HL-60 (cell line): ENCODE data around the gene UQCR11.

Experiments
- DNase-seq, 2 experiments: peaks; one replicate each; pipeline ENCODE4 v3.0.0-alpha.2; 2010 to 2020; ENCODE audit warnings: low read depth in 1 of 2, low spot score in 1 of 2
- H3K27ac ChIP-seq: fragments of 250-450 bp; sonication (Bioruptor Pico); replicated peaks from 2 replicates; pipeline ENCODE4 v1.5.1; 2020; ENCODE audit warnings: mild to moderate bottlenecking, moderate library complexity
- H3K27me3 ChIP-seq: fragments of 250-450 bp; sonication (Bioruptor Pico); 2 replicates; pipeline ENCODE4 v1.5.1; 2021; ENCODE audit warnings: mild to moderate bottlenecking, moderate library complexity; ENCODE audit not compliant: insufficient read depth, poor library complexity, severe bottlenecking
- H3K4me3 ChIP-seq: replicated peaks from 2 replicates; pipeline ENCODE4 v1.5.1; 2011; ENCODE audit warnings: mild to moderate bottlenecking, control low read depth, low read length; ENCODE audit not compliant: insufficient read depth
- CTCF ChIP-seq: IDR thresholded peaks from one replicate; pipeline ENCODE4 v1.5.1; 2011; ENCODE audit warnings: low read length, control low read depth, inconsistent platforms; ENCODE audit not compliant: insufficient read depth
- GABPA ChIP-seq: IDR thresholded peaks from 2 replicates; pipeline ENCODE4 v1.6.1; 2012; ENCODE audit warnings: low read depth
- POLR2AphosphoS5 ChIP-seq: IDR thresholded peaks from 2 replicates; pipeline ENCODE4 v1.6.1; 2012; ENCODE audit warnings: low read depth
- REST ChIP-seq: IDR thresholded peaks from 2 replicates; pipeline ENCODE4 v1.6.1; 2012; ENCODE audit warnings: low read depth; ENCODE audit not compliant: insufficient replicate concordance
- SPI1 ChIP-seq: IDR thresholded peaks from 2 replicates; pipeline ENCODE4 v1.6.1; 2012; ENCODE audit warnings: low read depth, mild to moderate bottlenecking, borderline replicate concordance

UQCR11 gene

GRCh38 chr19:1649706-1650649, 44.7 kb upstream of the UQCR11 start:
- TF ChIP-seq REST, result no peak
- no peak for TF ChIP-seq GABPA
- no peak for TF ChIP-seq POLR2AphosphoS5
- TF ChIP-seq CTCF, result no peak
- TF ChIP-seq SPI1, result no peak
- Histone ChIP-seq H3K4me3 (no peak overlapping the region), H3K27ac (no peak overlapping the region), H3K27me3 (no peaks in the 10 kb centered on the region)
- no peak for DNase-seq

- H3K27ac ChIP-seq, result no peak overlapping the region
- H3K4me3 ChIP-seq, result no peak overlapping the region
- DNase-seq, result no peak
- no peaks in the 10 kb centered on the region for H3K27me3 ChIP-seq
- TF ChIP-seq REST (no peak), POLR2AphosphoS5 (no peak), CTCF (no peak), SPI1 (no peak), GABPA (no peak)
These were observed 43.8 kb upstream of the UQCR11 start for GRCh38 chr19:1648920-1649541.

- Histone ChIP-seq H3K27ac (no peak overlapping the region), H3K27me3 (no peaks in the 10 kb centered on the region), H3K4me3 (no peak overlapping the region)
- no peak for TF ChIP-seq CTCF
- TF ChIP-seq GABPA, result no peak
- no peak for TF ChIP-seq REST
- no peak for TF ChIP-seq POLR2AphosphoS5
- DNase-seq, result no peak
These were observed 43.2 kb upstream of the UQCR11 start for GRCh38 chr19:1648459-1648849.
